ENCODE measurements around the gene LANCL3. TPM values are rescaled to one million over a fixed set of nuclear protein-coding genes. Genes with fewer than 3 reads are reported as not detected.

Gene LANCL3
- total and polyA plus RNA-seq, 8 donors = 0.30 to 5.3 (median 1.3) TPM

DNA sequence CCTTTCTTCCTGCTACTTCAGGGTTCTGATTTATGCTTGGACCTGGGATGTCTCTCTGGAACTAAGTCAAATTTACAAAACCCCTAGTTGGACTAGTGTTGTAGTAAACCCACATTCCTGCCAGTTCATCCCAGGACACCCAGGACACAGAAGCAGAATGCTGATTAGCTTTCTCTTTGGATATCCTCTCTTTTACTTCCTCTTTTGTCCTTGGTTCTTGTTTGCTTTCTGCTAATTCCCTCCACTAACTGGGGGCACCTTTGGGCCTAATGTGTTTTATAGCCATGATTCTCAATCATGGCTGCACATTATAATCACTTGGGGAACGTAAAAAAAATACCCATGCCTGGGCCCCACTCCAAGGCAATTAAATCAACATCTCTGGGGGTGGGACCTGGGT lies 42.5 kb downstream of the LANCL3 start:
- 38 to 69% (median 54%) methylated on average over 1 of the region's 1 CpG for WGBS, 5 donors
- H3K27me3 ChIP-seq = peaks cover 0 to 4% (median 0%) of the 10 kb centered on the region in 3 donors
- intact Hi-C loops (cut with DNase I; ENCODE audit: low total_unique reads) = no loop called here

GRCh38 chrX:37627602-37628001 lies 56.1 kb downstream of the LANCL3 start:
- Histone ChIP-seq H3K4me1 (peaks cover 0 to 8% (median 3%) of the 10 kb centered on the region in 4 donors), H3K36me3 (no peaks in the 10 kb centered on the region), H3K9me3 (no peaks in the 10 kb centered on the region), H3K4me3 (no peak overlapping the region), H3K27me3 (no peaks in the 10 kb centered on the region), H3K27ac (peak overlapping the region in 1 of 5 donors; percentile 46)
- TF ChIP-seq, protein P1, sequence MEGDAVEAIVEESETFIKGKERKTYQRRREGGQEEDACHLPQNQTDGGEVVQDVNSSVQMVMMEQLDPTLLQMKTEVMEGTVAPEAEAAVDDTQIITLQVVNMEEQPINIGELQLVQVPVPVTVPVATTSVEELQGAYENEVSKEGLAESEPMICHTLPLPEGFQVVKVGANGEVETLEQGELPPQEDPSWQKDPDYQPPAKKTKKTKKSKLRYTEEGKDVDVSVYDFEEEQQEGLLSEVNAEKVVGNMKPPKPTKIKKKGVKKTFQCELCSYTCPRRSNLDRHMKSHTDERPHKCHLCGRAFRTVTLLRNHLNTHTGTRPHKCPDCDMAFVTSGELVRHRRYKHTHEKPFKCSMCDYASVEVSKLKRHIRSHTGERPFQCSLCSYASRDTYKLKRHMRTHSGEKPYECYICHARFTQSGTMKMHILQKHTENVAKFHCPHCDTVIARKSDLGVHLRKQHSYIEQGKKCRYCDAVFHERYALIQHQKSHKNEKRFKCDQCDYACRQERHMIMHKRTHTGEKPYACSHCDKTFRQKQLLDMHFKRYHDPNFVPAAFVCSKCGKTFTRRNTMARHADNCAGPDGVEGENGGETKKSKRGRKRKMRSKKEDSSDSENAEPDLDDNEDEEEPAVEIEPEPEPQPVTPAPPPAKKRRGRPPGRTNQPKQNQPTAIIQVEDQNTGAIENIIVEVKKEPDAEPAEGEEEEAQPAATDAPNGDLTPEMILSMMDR (IDR thresholded peaks at IDR 0.05) = no peak
- TF ChIP-seq POLR2AphosphoS5 (IDR thresholded peaks at IDR 0.05) = peak in 1 of 3 donors; percentile 77
- WGBS, 5 donors = 14 to 44% (median 34%) methylated on average over 1 of the region's 1 CpG
- DNase-seq = peak; percentile 39 to 83
- intact Hi-C loops (cut with DNase I; ENCODE audit: low total_unique reads) = no loop called here

More for the DNA sequence above, 42.5 kb downstream of the LANCL3 start:
- Histone ChIP-seq H3K36me3 (no peaks in the 10 kb centered on the region), H3K27ac (no peak overlapping the region), H3K4me3 (no peak overlapping the region), H3K9me3 (no peaks in the 10 kb centered on the region), H3K4me1 (no peaks in the 10 kb centered on the region)
- TF ChIP-seq, protein P1 (IDR thresholded peaks at IDR 0.05) = no peak
- TF ChIP-seq POLR2AphosphoS5 (IDR thresholded peaks at IDR 0.05) = no peak
- no peak for DNase-seq

DNA sequence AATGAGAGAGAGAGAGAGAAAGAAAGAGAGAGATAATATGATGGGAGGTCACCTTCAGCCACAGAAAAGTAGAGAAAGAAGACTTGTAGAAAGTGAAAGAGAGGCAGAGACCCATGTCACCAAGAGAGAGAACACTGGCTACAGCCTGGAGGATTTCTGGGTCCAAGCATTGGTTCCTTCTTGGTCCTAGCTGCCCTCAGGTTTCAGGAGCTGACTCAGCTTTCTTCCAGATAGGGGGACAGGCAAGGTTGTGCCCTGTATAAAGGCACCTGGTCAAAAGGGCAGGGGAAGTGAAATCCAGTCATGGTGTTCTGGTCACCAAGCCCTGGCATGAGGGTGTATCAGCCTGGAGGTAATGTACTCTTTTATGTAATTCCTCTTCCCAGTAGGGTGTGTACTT lies 66.6 kb downstream of the LANCL3 start:
- H3K27ac ChIP-seq = no peak overlapping the region
- H3K9me3 ChIP-seq = peaks cover 0 to 8% (median 0%) of the 10 kb centered on the region in 4 donors
- DNase-seq = no peak
- intact Hi-C loops (cut with DNase I; ENCODE audit: low total_unique reads) = no loop called here
- H3K27me3 ChIP-seq = no peaks in the 10 kb centered on the region
- no peaks in the 10 kb centered on the region for H3K36me3 ChIP-seq
- no peaks in the 10 kb centered on the region for H3K4me1 ChIP-seq
- H3K4me3 ChIP-seq = no peak overlapping the region
- TF ChIP-seq POLR2A (IDR thresholded peaks at IDR 0.05) (no peak), POLR2AphosphoS5 (IDR thresholded peaks at IDR 0.05) (no peak), EP300 (IDR thresholded peaks at IDR 0.05) (no peak)
- TF ChIP-seq, protein P1 (IDR thresholded peaks at IDR 0.05) = no peak

DNA sequence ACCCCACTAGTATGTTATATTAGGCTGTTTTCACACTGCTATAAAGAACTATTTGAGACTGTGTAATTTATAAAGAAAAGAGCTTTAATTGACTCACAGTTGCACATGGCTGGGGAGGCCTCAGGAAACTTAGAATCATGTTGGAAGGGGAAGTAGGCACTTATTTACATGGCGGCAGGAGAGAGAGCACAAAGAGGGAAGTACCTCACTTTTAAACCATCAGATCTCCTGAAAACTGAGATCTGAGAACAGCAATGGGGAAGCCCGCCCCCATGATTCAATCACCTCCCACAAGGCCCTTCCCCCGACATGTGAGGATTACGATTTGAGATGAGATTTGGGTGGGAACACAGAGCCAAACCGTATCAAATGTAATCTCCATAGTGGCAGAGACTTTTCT lies 68.7 kb downstream of the LANCL3 start:
- WGBS, 5 donors = 74 to 90% (median 83%) methylated on average over 5 of the region's 5 CpGs
- no peak for TF ChIP-seq POLR2A (IDR thresholded peaks at IDR 0.05)
- no peak for TF ChIP-seq POLR2AphosphoS5 (IDR thresholded peaks at IDR 0.05)
- no peak for TF ChIP-seq EP300 (IDR thresholded peaks at IDR 0.05)
- TF ChIP-seq, protein P1 (IDR thresholded peaks at IDR 0.05) = no peak
- Histone ChIP-seq H3K36me3 (no peaks in the 10 kb centered on the region), H3K27me3 (no peaks in the 10 kb centered on the region), H3K4me3 (no peak overlapping the region), H3K9me3 (no peaks in the 10 kb centered on the region), H3K4me1 (no peaks in the 10 kb centered on the region), H3K27ac (no peak overlapping the region)
- intact Hi-C loops (cut with DNase I; ENCODE audit: low total_unique reads) = no loop called here
- DNase-seq = no peak

All from stomach (tissue), 9 donors.